ENCODE results near the gene PNPO.
"Not testable (repeated sequence)": the region's sequence is repeated elsewhere in the genome, so short reads cannot be mapped to it uniquely, and the experiment has no call there.

PNPO gene

DNA sequence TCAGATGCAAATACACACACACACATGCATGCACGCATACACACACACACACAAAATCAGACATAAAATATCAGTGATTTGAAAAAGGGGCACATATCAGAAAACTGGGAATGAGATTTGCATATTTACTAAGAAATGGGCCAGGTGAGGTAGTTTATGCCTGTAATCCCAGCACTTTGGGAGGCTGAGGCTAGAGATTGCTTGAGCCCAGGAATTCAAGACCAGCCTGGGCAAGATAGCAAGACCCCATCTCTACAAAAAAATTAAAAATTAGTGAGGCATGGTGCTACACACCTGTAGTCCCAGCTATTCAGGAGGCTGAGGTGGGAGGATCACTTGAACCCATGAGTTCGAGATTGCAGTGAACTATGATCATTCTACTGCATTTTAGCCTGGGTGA lies 22.4 kb upstream of the PNPO start:
- no peak for DNase-seq

- DNase-seq = not testable (repeated sequence)
These were observed 21.5 kb upstream of the PNPO start for GRCh38 chr17:47919889-47920288.

GRCh38 chr17:47924785-47925677 lies 16.3 kb upstream of the PNPO start:
- DNase-seq = no peak

GRCh38 chr17:47925678-47925988 lies 15.7 kb upstream of the PNPO start:
- no peak for DNase-seq

DNA sequence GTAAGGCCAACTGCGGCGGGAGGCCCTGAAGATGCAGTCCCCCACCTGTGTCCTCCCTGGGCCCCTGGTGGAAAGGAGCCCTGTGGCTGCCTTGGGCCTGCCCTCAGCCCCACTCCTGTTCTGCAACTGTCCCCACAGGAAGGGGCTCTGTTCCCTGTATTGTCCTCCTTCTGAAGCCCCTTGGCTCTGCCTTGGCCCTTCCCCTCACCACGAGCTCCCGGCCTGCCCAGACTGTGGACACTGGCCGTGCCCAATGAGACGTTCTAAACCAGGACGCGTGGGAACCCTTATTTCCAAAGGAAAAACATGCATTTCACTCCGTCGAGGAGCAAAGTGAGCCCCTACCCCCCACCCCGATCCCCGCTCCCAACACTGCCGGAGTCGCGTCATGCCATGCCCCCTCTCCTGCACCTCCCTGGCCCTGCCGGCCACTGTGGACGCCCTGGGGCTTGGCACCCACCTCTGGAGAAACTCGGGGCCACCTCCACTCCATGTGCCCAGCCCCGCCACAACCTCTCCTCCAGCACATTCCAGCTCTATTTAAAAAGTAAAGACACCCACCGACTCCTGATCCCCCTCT lies 13.5 kb upstream of the PNPO start:
- no peak for DNase-seq

DNA sequence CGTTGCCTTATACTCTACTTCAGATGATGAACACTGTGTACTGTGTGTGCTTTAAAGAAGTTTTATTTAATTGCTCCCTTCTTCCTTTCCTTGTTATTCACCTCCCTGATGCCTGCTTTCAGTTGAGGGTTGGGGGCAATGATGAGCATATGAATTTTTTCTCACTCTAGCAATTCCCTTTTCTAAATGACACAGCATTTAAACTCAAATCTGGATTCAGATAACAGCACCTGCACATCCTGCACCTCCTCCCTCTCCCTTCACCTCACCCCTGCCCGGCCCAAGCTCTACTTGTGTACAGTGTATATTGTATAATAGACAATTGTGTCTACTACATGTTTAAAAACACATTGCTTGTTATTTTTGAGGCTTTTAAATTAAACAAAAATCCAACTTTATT lies 13.0 kb upstream of the PNPO start:
- no peak for DNase-seq

DNA sequence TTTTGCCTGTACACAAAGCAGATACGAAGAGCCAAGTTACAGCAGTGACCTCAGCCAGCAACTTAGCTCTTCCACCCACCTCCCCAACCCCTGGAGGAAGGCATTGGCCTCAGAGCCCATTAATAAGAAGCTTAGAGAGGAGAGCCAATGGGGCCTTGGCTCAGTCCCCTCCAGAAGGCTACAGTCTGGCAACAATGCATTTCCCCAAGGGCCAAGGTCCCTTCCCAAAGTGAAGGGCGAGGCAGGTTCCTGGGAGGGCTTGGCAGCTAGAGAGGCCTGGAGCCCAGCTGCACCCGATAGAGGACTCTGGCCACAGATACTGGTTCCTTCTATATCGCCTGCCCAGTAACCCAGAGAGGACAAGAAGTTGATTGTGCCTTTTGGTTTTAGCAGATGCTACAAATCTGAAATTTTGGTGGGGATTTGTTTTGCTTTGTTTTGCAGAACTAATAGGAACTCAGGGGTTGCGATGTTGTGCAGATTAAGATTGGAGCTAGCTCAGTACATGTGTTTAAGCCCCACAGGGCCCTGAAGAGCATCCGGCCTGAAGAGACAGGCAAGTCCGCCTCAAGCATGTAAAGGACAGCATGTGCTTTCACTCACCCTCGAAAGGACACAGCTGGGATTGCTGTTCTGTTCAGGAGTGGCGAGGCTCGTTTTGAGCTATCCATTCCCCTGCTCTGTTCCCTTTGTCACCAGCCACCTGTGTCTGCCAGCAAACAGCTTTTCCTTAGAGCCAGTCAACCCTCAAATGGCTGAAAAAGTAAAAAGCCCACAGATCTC lies 12.0 kb upstream of the PNPO start:
- no peak for DNase-seq

DNA sequence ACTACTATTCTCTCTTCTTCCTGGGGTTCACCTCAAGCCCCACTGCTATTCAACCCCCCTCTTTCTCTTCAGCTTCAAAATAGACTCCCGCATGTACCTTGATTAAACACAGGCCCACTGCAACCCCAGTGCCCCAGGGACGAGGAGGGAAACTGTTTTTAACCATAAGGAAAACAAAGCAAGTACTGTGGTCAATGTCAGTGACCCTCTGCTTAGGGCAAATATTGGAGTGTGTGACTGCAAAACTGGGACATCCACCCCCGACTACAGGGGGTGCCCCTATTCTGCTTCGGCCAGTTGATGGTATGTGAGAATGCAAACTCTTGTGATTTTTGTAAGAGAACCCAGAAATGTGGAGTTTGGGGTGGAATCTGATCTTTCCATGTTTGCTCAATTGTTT lies 9.5 kb upstream of the PNPO start:
- DNase-seq = no peak

DNA sequence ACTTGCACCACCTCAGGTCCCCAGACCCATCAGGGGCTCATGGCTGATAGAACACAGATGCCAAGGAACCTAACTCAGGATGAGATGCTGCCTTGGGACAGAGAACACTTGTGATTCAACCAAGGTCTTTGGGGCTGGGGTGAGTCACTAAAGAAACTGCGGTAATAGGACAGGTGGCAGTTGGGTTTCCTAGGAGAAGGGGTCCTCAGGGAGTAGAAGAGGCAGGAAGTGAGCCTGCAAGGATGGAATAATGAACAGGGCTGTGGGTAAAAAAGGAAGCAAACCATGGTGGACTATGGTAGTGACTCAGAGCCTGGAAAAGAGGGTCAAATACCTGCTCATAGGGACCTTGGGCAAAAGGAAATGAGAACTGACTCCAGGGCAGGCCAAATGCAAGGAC lies 6.5 kb upstream of the PNPO start:
- DNase-seq = no peak

- not testable (repeated sequence) for DNase-seq
These were observed 5.9 kb upstream of the PNPO start for GRCh38 chr17:47935468-47935867.

DNA sequence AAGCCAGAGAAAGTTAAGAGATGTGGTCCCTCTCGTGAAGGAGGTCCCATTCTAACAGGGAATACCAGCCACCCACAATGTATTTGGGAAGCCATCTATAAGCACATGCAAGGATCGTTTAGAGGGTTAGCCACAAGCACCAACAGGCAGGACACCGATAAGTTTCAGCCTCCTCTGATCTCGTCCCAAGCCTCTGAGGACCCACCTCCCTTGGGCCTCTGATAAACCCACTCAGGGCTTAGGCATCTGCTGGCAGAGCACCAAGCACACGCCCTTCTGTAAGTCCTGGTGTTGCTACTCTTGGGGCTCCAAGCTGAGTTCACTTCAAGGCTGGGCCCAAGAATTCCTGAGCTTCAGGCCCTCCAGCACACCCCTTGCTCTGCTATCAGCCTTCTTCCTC lies 5.4 kb upstream of the PNPO start:
- DNase-seq = no peak

GRCh38 chr17:47937941-47938340 lies 3.4 kb upstream of the PNPO start:
- DNase-seq = no peak

- no peak for DNase-seq
These were observed 732 bp downstream of the PNPO start for GRCh38 chr17:47942096-47942510.

DNA sequence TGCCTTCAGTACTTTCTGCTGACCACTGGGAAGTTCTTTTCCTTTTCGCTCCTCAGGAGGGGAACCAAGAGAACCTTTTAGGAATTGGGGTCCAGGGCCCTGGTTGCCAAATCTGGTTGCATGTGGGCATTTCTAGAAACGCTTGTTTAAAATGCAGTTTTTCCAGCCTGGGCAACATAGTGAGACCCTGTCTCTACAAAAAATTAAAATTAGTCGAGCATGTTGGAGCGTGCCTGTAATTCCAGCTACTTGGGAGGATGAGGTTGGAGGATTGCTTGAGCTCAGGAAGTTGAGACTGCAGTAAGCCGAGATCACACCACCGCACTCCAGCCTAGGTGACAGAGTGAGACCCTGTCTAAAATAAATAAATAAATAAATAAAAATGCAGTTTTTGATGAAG lies 1.2 kb downstream of the PNPO start:
- no peak for DNase-seq

- no peak for DNase-seq
These were observed 3.7 kb downstream of the PNPO start for GRCh38 chr17:47945080-47945479.

GRCh38 chr17:47945529-47946508 lies 4.4 kb downstream of the PNPO start:
- DNase-seq = no peak

DNA sequence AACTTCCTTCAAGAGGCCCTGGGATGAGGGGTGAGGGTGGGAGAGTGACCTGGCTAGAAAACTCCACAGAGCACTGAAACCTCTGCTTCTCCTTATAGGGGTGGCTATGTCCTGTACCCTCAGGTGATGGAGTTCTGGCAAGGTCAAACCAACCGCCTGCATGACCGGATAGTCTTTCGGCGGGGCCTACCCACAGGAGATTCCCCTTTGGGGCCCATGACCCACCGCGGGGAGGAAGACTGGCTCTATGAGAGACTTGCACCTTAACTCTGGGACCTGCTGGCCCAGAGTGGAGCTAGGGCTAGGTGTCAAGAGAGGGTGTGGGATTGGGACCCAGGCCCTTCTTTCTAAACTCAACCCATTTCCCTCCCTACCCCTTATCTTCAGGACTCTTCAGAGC lies 5.1 kb downstream of the PNPO start:
- no peak for DNase-seq

GRCh38 chr17:47946929-47947397 lies 5.6 kb downstream of the PNPO start:
- peak; percentile 69 for DNase-seq

GRCh38 chr17:47948706-47949196 lies 7.4 kb downstream of the PNPO start:
- no peak for DNase-seq

DNA sequence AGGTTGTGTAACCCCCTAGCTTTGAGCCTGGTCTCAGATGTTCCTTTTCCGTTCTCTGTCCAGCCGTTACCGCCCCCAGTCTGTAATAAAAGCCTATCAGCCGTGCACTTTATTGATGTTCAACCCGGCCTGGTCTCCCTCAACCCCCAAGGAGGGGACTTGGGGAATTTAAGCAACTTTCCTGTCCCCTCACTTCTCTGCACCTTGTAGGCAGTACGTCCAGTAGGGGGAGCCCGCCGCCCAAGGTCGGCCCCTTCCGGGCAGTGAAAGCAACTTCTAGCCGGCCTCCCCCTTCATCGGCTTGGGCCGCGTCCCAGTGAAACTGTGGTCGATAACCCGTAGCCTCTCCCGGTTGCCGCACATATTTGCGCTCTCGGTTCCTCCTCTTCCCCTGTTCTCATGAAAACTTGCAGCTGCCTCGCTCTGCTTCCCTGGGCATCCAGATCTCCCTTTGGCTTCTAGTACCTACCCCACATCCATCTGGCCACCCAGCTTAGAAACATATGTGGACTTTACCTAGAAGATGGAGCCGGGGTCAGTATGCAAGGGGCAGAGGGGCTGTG lies 7.9 kb downstream of the PNPO start:
- peak; percentile 84 for DNase-seq

- DNase-seq = no peak
These were observed 8.6 kb downstream of the PNPO start for GRCh38 chr17:47949946-47950345.

DNA sequence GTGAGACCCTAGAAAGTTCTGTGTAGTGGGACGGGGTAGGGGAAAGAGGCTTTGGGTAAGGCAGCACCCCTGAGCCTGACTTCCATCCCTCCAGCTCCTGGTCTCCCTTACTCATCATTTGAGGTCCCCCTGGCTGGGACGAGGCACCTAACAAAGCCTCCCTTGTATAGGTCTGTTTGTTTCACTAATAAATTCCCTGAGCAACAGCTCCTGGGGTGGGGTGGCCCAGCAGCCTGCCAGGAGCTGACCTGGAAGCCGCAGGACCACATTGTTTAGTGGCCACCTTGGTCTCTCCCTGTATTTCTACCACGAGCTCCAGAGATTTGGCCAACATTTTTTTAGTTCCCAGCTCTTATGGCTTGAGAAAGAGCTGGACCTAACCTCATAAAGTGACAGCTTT lies 9.1 kb downstream of the PNPO start:
- no peak for DNase-seq
